ENCODE measurements around the gene ABCD1. TPM values are rescaled to one million over a fixed set of nuclear protein-coding genes. Genes with fewer than 3 reads are reported as not detected.

The ABCD1 gene
- total and polyA plus RNA-seq, 7 experiments from 2014 or later: 2.1 to 17.6 (median 7.3) TPM

DNA sequence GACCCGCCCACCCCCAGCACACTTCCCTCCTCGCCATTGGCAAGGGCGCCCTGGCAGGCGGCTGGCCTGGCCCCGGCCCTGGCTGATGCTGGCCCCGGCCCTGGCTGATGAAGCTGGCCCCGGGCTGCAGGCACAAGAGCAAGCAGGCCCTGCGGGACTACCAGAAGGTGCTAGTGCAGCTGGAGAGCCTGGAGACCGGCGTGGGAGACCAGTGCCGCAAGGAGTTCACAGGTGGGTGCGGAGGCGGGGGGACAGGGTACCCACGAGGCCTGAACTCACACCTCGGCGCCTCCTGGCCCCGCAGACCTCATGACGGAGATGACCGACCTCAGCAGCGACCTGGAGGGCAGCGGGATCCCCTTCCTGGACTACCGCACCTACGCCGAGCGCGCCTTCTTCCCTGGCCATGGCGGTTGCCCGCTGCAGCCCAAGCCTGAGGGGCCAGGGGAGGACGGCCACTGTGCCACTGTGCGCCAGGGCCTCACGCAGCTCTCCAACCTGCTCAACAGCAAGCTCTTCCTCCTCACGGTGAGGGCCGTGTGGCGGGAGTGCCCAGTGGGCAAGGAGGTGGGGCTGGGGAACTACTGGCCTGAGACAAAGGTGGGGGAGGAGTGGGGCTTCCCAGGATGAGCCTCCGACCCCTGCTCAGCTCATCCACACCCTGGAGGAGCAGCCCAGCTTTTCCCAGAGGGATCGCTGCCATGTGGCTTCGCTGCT, 50.1 kb downstream of the ABCD1 start:
- peaks cover 0 to 2% (median 0%) of the 10 kb centered on the region in 5 donors for H3K27me3 Mint-ChIP-seq
- Histone ChIP-seq H3K9me3 (ENCODE audit: control insufficient read depth in 2 of 3, low read length in 3 of 3) (no peaks in the 10 kb centered on the region), H3K36me3 (ENCODE audit: control insufficient read depth in 2 of 3, insufficient read depth in 3 of 3, low read length in 3 of 3) (no peaks in the 10 kb centered on the region), H3K27ac (ENCODE audit: low read depth, low read length) (no peak overlapping the region), H3K4me3 (ENCODE audit: low read length) (no peak overlapping the region), H3K4me1 (ENCODE audit: control insufficient read depth in 2 of 2, insufficient read depth in 2 of 2, low read length in 2 of 2) (no peaks in the 10 kb centered on the region), H3K27me3 (ENCODE audit: control insufficient read depth in 2 of 2, insufficient read depth in 2 of 2, low read length in 2 of 2) (no peaks in the 10 kb centered on the region)
- no peaks in the 10 kb centered on the region for H3K9me3 Mint-ChIP-seq
- no peaks in the 10 kb centered on the region for H3K36me3 Mint-ChIP-seq
- intact Hi-C loops (cut with micrococcal nuclease): no loop called here
- no peaks in the 10 kb centered on the region for H3K4me1 Mint-ChIP-seq
- POLR2A ChIA-PET: no interaction called here
- DNase-seq (no peak), ATAC-seq (no peak)
- H3K4me3 Mint-ChIP-seq: no peak overlapping the region
- no peak overlapping the region for H3K27ac Mint-ChIP-seq
- CTCF ChIA-PET: no interaction called here

GRCh38 chrX:153775293-153776119, 50.9 kb downstream of the ABCD1 start:
- Histone ChIP-seq H3K36me3 (ENCODE audit: control insufficient read depth in 2 of 3, insufficient read depth in 3 of 3, low read length in 3 of 3) (no peaks in the 10 kb centered on the region), H3K27ac (ENCODE audit: low read depth, low read length) (no peak overlapping the region), H3K4me3 (ENCODE audit: low read length) (no peak overlapping the region), H3K9me3 (ENCODE audit: control insufficient read depth in 2 of 3, low read length in 3 of 3) (no peaks in the 10 kb centered on the region), H3K27me3 (ENCODE audit: control insufficient read depth in 2 of 2, insufficient read depth in 2 of 2, low read length in 2 of 2) (no peaks in the 10 kb centered on the region), H3K4me1 (ENCODE audit: control insufficient read depth in 2 of 2, insufficient read depth in 2 of 2, low read length in 2 of 2) (no peaks in the 10 kb centered on the region)
- intact Hi-C loops (cut with micrococcal nuclease): no loop called here
- ChIA-PET CTCF (no interaction called here), POLR2A (no interaction called here)
- Mint-ChIP-seq H3K27me3 (peaks cover 0 to 10% (median 7%) of the 10 kb centered on the region in 5 donors), H3K27ac (no peak overlapping the region), H3K9me3 (no peaks in the 10 kb centered on the region), H3K4me3 (no peak overlapping the region), H3K4me1 (peaks cover 0 to 7% (median 4%) of the 10 kb centered on the region in 7 donors), H3K36me3 (no peaks in the 10 kb centered on the region)
- DNase-seq (no peak), ATAC-seq (no peak)

DNA sequence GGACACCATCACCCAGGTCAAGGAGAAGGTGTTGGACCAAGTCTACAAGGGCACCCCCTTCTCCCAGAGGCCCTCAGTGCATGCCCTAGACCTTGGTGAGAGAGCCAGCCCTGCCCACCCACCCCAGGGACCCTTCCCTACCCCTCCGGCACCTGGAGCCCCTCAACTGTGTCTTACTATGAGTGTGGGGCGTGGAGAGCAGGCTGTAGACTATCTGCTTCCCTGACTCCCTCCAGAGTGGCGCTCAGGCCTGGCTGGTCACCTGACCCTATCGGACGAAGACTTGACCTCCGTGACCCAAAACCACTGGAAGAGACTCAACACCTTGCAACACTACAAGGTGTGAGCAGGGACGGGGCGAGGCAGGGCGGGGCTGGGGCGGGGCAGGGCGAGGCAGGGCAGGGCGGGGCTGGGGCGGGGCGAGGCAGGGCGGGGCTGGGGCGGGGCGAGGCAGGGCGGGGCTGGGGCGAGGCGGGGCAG, 51.5 kb downstream of the ABCD1 start:
- H3K27ac ChIP-seq (ENCODE audit: low read depth, low read length): no peak overlapping the region
- H3K4me3 ChIP-seq (ENCODE audit: low read length): no peak overlapping the region
- intact Hi-C loops (cut with micrococcal nuclease): no loop called here
- H3K36me3 Mint-ChIP-seq: no peaks in the 10 kb centered on the region
- H3K36me3 ChIP-seq (ENCODE audit: control insufficient read depth in 2 of 3, insufficient read depth in 3 of 3, low read length in 3 of 3): no peaks in the 10 kb centered on the region
- peaks cover 0 to 10% (median 7%) of the 10 kb centered on the region in 5 donors for H3K27me3 Mint-ChIP-seq
- ChIA-PET CTCF (no interaction called here), POLR2A (no interaction called here)
- H3K4me1 Mint-ChIP-seq: peaks cover 0 to 7% (median 4%) of the 10 kb centered on the region in 7 donors
- H3K9me3 Mint-ChIP-seq: no peaks in the 10 kb centered on the region
- H3K4me1 ChIP-seq (ENCODE audit: control insufficient read depth in 2 of 2, insufficient read depth in 2 of 2, low read length in 2 of 2): no peaks in the 10 kb centered on the region
- no peak overlapping the region for H3K4me3 Mint-ChIP-seq
- no peak for DNase-seq
- no peaks in the 10 kb centered on the region for H3K27me3 ChIP-seq (ENCODE audit: control insufficient read depth in 2 of 2, insufficient read depth in 2 of 2, low read length in 2 of 2)
- ATAC-seq: no peak
- H3K9me3 ChIP-seq (ENCODE audit: control insufficient read depth in 2 of 3, low read length in 3 of 3): no peaks in the 10 kb centered on the region
- no peak overlapping the region for H3K27ac Mint-ChIP-seq

DNA sequence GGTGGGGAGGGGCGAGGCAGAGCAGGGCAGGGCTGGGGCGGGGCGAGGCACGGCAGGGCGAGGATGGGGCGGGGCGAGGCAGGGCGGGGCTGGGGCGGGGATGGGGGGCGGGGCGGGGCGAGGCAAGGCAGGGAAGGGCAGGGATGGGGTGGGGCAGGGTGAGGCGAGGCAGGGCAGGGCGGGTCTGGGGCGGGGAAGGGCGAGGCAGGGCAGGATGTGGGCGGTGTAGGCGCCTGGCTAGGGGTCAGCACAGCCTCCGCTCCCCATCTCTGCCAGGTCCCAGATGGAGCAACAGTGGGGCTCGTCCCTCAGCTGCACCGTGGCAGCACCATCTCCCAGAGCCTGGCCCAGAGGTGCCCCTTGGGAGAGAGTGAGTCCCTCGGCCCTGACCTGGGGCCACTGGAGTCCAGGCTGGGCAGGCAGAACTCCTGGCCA, 52.0 kb downstream of the ABCD1 start:
- Mint-ChIP-seq H3K4me1 (peaks cover 0 to 7% (median 4%) of the 10 kb centered on the region in 7 donors), H3K36me3 (no peaks in the 10 kb centered on the region), H3K27ac (no peak overlapping the region), H3K9me3 (no peaks in the 10 kb centered on the region), H3K4me3 (no peak overlapping the region), H3K27me3 (peaks cover 0 to 10% (median 7%) of the 10 kb centered on the region in 5 donors)
- CTCF ChIA-PET: no interaction called here
- no peaks in the 10 kb centered on the region for H3K9me3 ChIP-seq (ENCODE audit: control insufficient read depth in 2 of 3, low read length in 3 of 3)
- no peaks in the 10 kb centered on the region for H3K4me1 ChIP-seq (ENCODE audit: control insufficient read depth in 2 of 2, insufficient read depth in 2 of 2, low read length in 2 of 2)
- POLR2A ChIA-PET: no interaction called here
- H3K36me3 ChIP-seq (ENCODE audit: control insufficient read depth in 2 of 3, insufficient read depth in 3 of 3, low read length in 3 of 3): no peaks in the 10 kb centered on the region
- ATAC-seq (no peak), DNase-seq (no peak)
- no peak overlapping the region for H3K4me3 ChIP-seq (ENCODE audit: low read length)
- no peak overlapping the region for H3K27ac ChIP-seq (ENCODE audit: low read depth, low read length)
- intact Hi-C loops (cut with micrococcal nuclease): no loop called here
- no peaks in the 10 kb centered on the region for H3K27me3 ChIP-seq (ENCODE audit: control insufficient read depth in 2 of 2, insufficient read depth in 2 of 2, low read length in 2 of 2)

- CTCF ChIA-PET: interaction anchor here (1.0 kb wide), 1 partner anchor 766 kb away, joined by 3 read pairs; no protein-coding TSS in a partner anchor
- no peak for ATAC-seq
- H3K27me3 Mint-ChIP-seq: peaks cover 0 to 10% (median 7%) of the 10 kb centered on the region in 5 donors
- POLR2A ChIA-PET: no interaction called here
- Histone ChIP-seq H3K36me3 (ENCODE audit: control insufficient read depth in 2 of 3, insufficient read depth in 3 of 3, low read length in 3 of 3) (no peaks in the 10 kb centered on the region), H3K4me3 (ENCODE audit: low read length) (no peak overlapping the region), H3K4me1 (ENCODE audit: control insufficient read depth in 2 of 2, insufficient read depth in 2 of 2, low read length in 2 of 2) (no peaks in the 10 kb centered on the region), H3K27ac (ENCODE audit: low read depth, low read length) (no peak overlapping the region), H3K27me3 (ENCODE audit: control insufficient read depth in 2 of 2, insufficient read depth in 2 of 2, low read length in 2 of 2) (no peaks in the 10 kb centered on the region), H3K9me3 (ENCODE audit: control insufficient read depth in 2 of 3, low read length in 3 of 3) (no peaks in the 10 kb centered on the region)
- no peak for DNase-seq
- no peak overlapping the region for H3K27ac Mint-ChIP-seq
- no peaks in the 10 kb centered on the region for H3K9me3 Mint-ChIP-seq
- no peaks in the 10 kb centered on the region for H3K36me3 Mint-ChIP-seq
- peaks cover 0 to 7% (median 4%) of the 10 kb centered on the region in 7 donors for H3K4me1 Mint-ChIP-seq
- no peak overlapping the region for H3K4me3 Mint-ChIP-seq
- intact Hi-C loops (cut with micrococcal nuclease): no loop called here
Measured at GRCh38 chrX:153777261-153778090, 52.8 kb downstream of the ABCD1 start.

DNA sequence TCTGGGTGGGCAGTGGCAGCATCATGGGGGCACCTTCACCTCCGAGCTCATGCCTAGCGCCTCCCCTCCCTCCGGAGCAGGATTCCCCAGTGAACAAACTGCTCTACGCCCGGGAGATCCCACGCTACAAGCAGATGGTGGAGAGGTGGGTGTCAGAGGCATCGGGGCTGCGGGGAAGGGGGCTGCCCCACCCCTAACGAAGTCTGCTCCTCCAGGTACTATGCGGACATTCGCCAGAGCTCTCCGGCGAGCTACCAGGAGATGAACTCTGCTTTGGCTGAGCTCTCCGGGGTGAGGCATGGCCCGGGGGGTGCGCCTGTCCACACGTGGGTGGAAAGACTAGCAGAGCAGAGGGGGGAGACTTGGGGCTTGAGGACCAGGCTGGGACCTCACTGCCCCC, 53.5 kb downstream of the ABCD1 start:
- no peaks in the 10 kb centered on the region for H3K36me3 Mint-ChIP-seq
- intact Hi-C loops (cut with micrococcal nuclease): no loop called here
- Histone ChIP-seq H3K36me3 (ENCODE audit: control insufficient read depth in 2 of 3, insufficient read depth in 3 of 3, low read length in 3 of 3) (no peaks in the 10 kb centered on the region), H3K4me3 (ENCODE audit: low read length) (no peak overlapping the region), H3K27ac (ENCODE audit: low read depth, low read length) (no peak overlapping the region), H3K27me3 (ENCODE audit: control insufficient read depth in 2 of 2, insufficient read depth in 2 of 2, low read length in 2 of 2) (no peaks in the 10 kb centered on the region), H3K4me1 (ENCODE audit: control insufficient read depth in 2 of 2, insufficient read depth in 2 of 2, low read length in 2 of 2) (no peaks in the 10 kb centered on the region), H3K9me3 (ENCODE audit: control insufficient read depth in 2 of 3, low read length in 3 of 3) (no peaks in the 10 kb centered on the region)
- H3K9me3 Mint-ChIP-seq: no peaks in the 10 kb centered on the region
- ATAC-seq (no peak), DNase-seq (no peak)
- POLR2A ChIA-PET: interaction anchor here (0.6 kb wide), 1 partner anchor 123 kb away, joined by 3 read pairs; no protein-coding TSS in a partner anchor
- CTCF ChIA-PET: interaction anchor here (1.0 kb wide), 1 partner anchor 765 kb away, joined by 3 read pairs; no protein-coding TSS in a partner anchor
- no peak overlapping the region for H3K4me3 Mint-ChIP-seq
- no peak overlapping the region for H3K27ac Mint-ChIP-seq
- H3K27me3 Mint-ChIP-seq: peaks cover 0 to 10% (median 7%) of the 10 kb centered on the region in 5 donors
- peaks cover 0 to 7% (median 4%) of the 10 kb centered on the region in 7 donors for H3K4me1 Mint-ChIP-seq

All from naive thymus-derived CD4-positive, alpha-beta T cell (primary cell).